BLaER1 (cell line): ENCODE data around the gene MAP2K6.
A peak's percentile ranks its signal among the peaks of the same experiment; 100 is the strongest.

Experiments used
- H3K27ac ChIP-seq: shearing (Covaris generic); formaldehyde crosslinking; 2 replicates; pipeline ENCODE4 v1.8.1; 2022
- H3K27me3 ChIP-seq: shearing (Covaris generic); formaldehyde crosslinking; 2 replicates; pipeline ENCODE4 v1.8.1; 2022
- H3K36me3 ChIP-seq: shearing (Covaris generic); formaldehyde crosslinking; 2 replicates; pipeline ENCODE4 v1.8.1; 2022
- H3K4me1 ChIP-seq: shearing (Covaris generic); formaldehyde crosslinking; 2 replicates; pipeline ENCODE4 v1.8.1; 2022
- H3K4me2 ChIP-seq: shearing (Covaris generic); formaldehyde crosslinking; 2 replicates; pipeline ENCODE4 v1.8.1; 2022
- H3K4me3 ChIP-seq: shearing (Covaris generic); formaldehyde crosslinking; 2 replicates; pipeline ENCODE4 v1.8.1; 2022
- H3K9ac ChIP-seq: shearing (Covaris generic); formaldehyde crosslinking; 2 replicates; pipeline ENCODE4 v1.8.1; 2022
- H3K9me3 ChIP-seq: shearing (Covaris generic); formaldehyde crosslinking; 2 replicates; pipeline ENCODE4 v1.8.1; 2022
- H4K20me1 ChIP-seq: shearing (Covaris generic); formaldehyde crosslinking; 2 replicates; pipeline ENCODE4 v1.8.1; 2022
- Cebpa-rat ChIP-seq: shearing (Covaris generic); IDR thresholded peaks from 2 replicates; pipeline ENCODE4 v1.8.1; 2022

Gene MAP2K6

GRCh38 chr17:69596141-69596540 lies 181.6 kb downstream of the MAP2K6 start:
- Histone ChIP-seq H3K4me2 (no peak overlapping the region), H3K4me1 (peaks cover 13% of the 10 kb centered on the region), H3K27me3 (no peaks in the 10 kb centered on the region), H3K9me3 (peaks cover 13% of the 10 kb centered on the region; the same call in 1 of the 2 replicates), H3K4me3 (no peak overlapping the region), H3K27ac (no peak overlapping the region), H3K36me3 (no peaks in the 10 kb centered on the region), H3K9ac (no peak overlapping the region), H4K20me1 (no peaks in the 10 kb centered on the region)
- no peak for TF ChIP-seq Cebpa-rat

- no peak overlapping the region for H3K9ac ChIP-seq
- no peaks in the 10 kb centered on the region for H3K27me3 ChIP-seq
- no peak overlapping the region for H3K27ac ChIP-seq
- no peak overlapping the region for H3K4me3 ChIP-seq
- no peaks in the 10 kb centered on the region for H4K20me1 ChIP-seq
- H3K36me3 ChIP-seq = no peaks in the 10 kb centered on the region
- TF ChIP-seq Cebpa-rat = no peak
- peaks cover 16% of the 10 kb centered on the region; the same call in 1 of the 2 replicates for H3K9me3 ChIP-seq
- H3K4me1 ChIP-seq = peaks cover 30% of the 10 kb centered on the region
- no peak overlapping the region for H3K4me2 ChIP-seq
Measured at GRCh38 chr17:69597898-69598692, 183.6 kb downstream of the MAP2K6 start.

GRCh38 chr17:69602972-69603371 lies 188.5 kb downstream of the MAP2K6 start:
- TF ChIP-seq Cebpa-rat = no peak
- H3K4me2 ChIP-seq = peak overlapping the region; percentile 57
- no peaks in the 10 kb centered on the region for H3K27me3 ChIP-seq
- H4K20me1 ChIP-seq = no peaks in the 10 kb centered on the region
- no peak overlapping the region for H3K9ac ChIP-seq
- H3K27ac ChIP-seq = peak overlapping the region; percentile 56
- no peak overlapping the region for H3K4me3 ChIP-seq
- peaks cover 52% of the 10 kb centered on the region for H3K4me1 ChIP-seq
- no peaks in the 10 kb centered on the region for H3K36me3 ChIP-seq
- peaks cover 7% of the 10 kb centered on the region; the same call in 1 of the 2 replicates for H3K9me3 ChIP-seq
